Mesenchymal stem cell (in vitro differentiated cells and primary cell): ENCODE data around the gene CIT.

ENCODE experiments used
- DNase-seq: peaks from one replicate; pipeline ENCODE4 v3.0.0-alpha.2; 2013
- H2AFZ ChIP-seq: one replicate; pipeline ENCODE4 v1.6.1; 2013; ENCODE audit warnings: low read depth, mild to moderate bottlenecking, control low read depth, inconsistent platforms, low read length, moderate library complexity
- H2AK5ac ChIP-seq: 2 replicates; pipeline ENCODE4 v1.6.1; 2013; ENCODE audit warnings: low read length, moderate library complexity, mild to moderate bottlenecking, inconsistent platforms; ENCODE audit not compliant: severe bottlenecking
- H2BK120ac ChIP-seq: one replicate; pipeline ENCODE4 v1.6.1; 2013; ENCODE audit warnings: low read depth, mild to moderate bottlenecking, inconsistent platforms, low read length, moderate library complexity
- H2BK12ac ChIP-seq, 2 experiments: one replicate each; pipeline ENCODE4 v1.6.1; 2013; ENCODE audit warnings: inconsistent platforms in 2 of 2, low read length in 2 of 2, mild to moderate bottlenecking in 2 of 2, moderate library complexity in 2 of 2, control low read depth in 1 of 2
- H2BK15ac ChIP-seq: one replicate; pipeline ENCODE4 v1.6.1; 2013; ENCODE audit warnings: mild to moderate bottlenecking, low read depth, inconsistent platforms; ENCODE audit not compliant: poor library complexity, severe bottlenecking
- H2BK5ac ChIP-seq: 2 replicates; pipeline ENCODE4 v1.6.1; 2013; ENCODE audit warnings: low read depth, mild to moderate bottlenecking, low read length, control low read depth, inconsistent platforms; ENCODE audit not compliant: poor library complexity, severe bottlenecking
- H3K14ac ChIP-seq, 2 experiments: one replicate each; pipeline ENCODE4 v1.6.1; 2013; ENCODE audit warnings: inconsistent platforms in 2 of 2, low read length in 2 of 2, control low read depth in 1 of 2, mild to moderate bottlenecking in 1 of 2, moderate library complexity in 1 of 2
- H3K18ac ChIP-seq, 2 experiments: one replicate each; pipeline ENCODE4 v1.6.1; 2013; ENCODE audit warnings: inconsistent platforms in 2 of 2, low read length in 2 of 2, control low read depth in 1 of 2, low read depth in 1 of 2, mild to moderate bottlenecking in 1 of 2
- H3K23ac ChIP-seq, 2 experiments: one replicate each; pipeline ENCODE4 v1.6.1; 2013; ENCODE audit warnings: inconsistent platforms in 2 of 2, low read length in 2 of 2, mild to moderate bottlenecking in 2 of 2, moderate library complexity in 2 of 2, control low read depth in 1 of 2
- H3K27ac ChIP-seq: 2 replicates; pipeline ENCODE4 v1.5.1; 2013; ENCODE audit warnings: mild to moderate bottlenecking, moderate library complexity, low read length, control low read depth, inconsistent platforms; ENCODE audit not compliant: poor library complexity, severe bottlenecking
- H3K27me3 ChIP-seq, 2 experiments: 2 replicates each; pipeline versions ENCODE4 v1.6.1 to v1.7.0; 2013; ENCODE audit warnings: low read length in 2 of 2, mild to moderate bottlenecking in 2 of 2, moderate library complexity in 2 of 2, control low read depth in 1 of 2, inconsistent platforms in 1 of 2; ENCODE audit not compliant: control insufficient read depth in 1 of 2, insufficient read depth in 1 of 2
- H3K36me3 ChIP-seq, 2 experiments: 2 replicates each; pipeline versions ENCODE4 v1.6.1 to v1.7.0; 2013; ENCODE audit warnings: low read length in 2 of 2, control low read depth in 1 of 2, inconsistent platforms in 1 of 2, low read depth in 1 of 2, mild to moderate bottlenecking in 1 of 2; ENCODE audit not compliant: insufficient read depth in 2 of 2, control insufficient read depth in 1 of 2
- H3K4ac ChIP-seq, 2 experiments: one replicate each; pipeline ENCODE4 v1.6.1; 2013; ENCODE audit warnings: inconsistent platforms in 2 of 2, low read length in 2 of 2, mild to moderate bottlenecking in 2 of 2, moderate library complexity in 2 of 2, control low read depth in 1 of 2, low read depth in 1 of 2
- H3K4me1 ChIP-seq: 2 replicates; pipeline ENCODE4 v1.6.1; 2013; ENCODE audit warnings: low read depth, low read length, control low read depth; ENCODE audit not compliant: control insufficient read depth, insufficient read depth
- H3K4me2 ChIP-seq: 2 replicates; pipeline ENCODE4 v1.6.1; 2013; ENCODE audit warnings: low read length, mild to moderate bottlenecking, inconsistent platforms; ENCODE audit not compliant: poor library complexity, severe bottlenecking
- H3K4me3 ChIP-seq, 2 experiments: 2 replicates each; pipeline versions ENCODE4 v1.5.1 to v1.7.0; 2013; ENCODE audit warnings: low read length in 2 of 2, mild to moderate bottlenecking in 2 of 2, control low read depth in 1 of 2, low read depth in 1 of 2; ENCODE audit not compliant: insufficient read depth in 1 of 2
- H3K79me1 ChIP-seq: replicated peaks from 2 replicates; pipeline ENCODE4 v1.6.1; 2013; ENCODE audit warnings: mild to moderate bottlenecking, control low read depth, low read length, inconsistent platforms; ENCODE audit not compliant: poor library complexity, severe bottlenecking
- H3K9ac ChIP-seq: 2 replicates; pipeline ENCODE4 v1.7.0; 2013; ENCODE audit warnings: mild to moderate bottlenecking, low read length, moderate library complexity
- H3K9me3 ChIP-seq: 2 replicates; pipeline ENCODE4 v1.7.0; 2013; ENCODE audit warnings: mild to moderate bottlenecking, low read length; ENCODE audit not compliant: control insufficient read depth
- H4K8ac ChIP-seq: one replicate; pipeline ENCODE4 v1.6.1; 2013; ENCODE audit warnings: inconsistent platforms, mild to moderate bottlenecking, low read length, moderate library complexity
- H4K91ac ChIP-seq: one replicate; pipeline ENCODE4 v1.6.1; 2013; ENCODE audit warnings: mild to moderate bottlenecking, low read length, inconsistent platforms
- WGBS: methylation state at CpG from one replicate; pipeline ENCODE4 v1.1.7; 2013; ENCODE audit warnings: mixed read lengths; 5-methylcytosine and 5-hydroxymethylcytosine counted together

The CIT gene

GRCh38 chr12:119676022-119676421, 201.1 kb downstream of the CIT start:
- no peak for DNase-seq
- no peak overlapping the region for H3K14ac ChIP-seq
- H3K27ac ChIP-seq = no peak overlapping the region
- H3K23ac ChIP-seq = no peak overlapping the region
- H2BK5ac ChIP-seq = no peak overlapping the region
- H3K4ac ChIP-seq = no peak overlapping the region
- H4K91ac ChIP-seq = no peak overlapping the region
- H3K4me1 ChIP-seq = peaks cover 5% of the 10 kb centered on the region
- H3K79me1 ChIP-seq = peaks cover 40% of the 10 kb centered on the region
- no peak overlapping the region for H3K4me3 ChIP-seq
- WGBS = 98% methylated on average over 9 of the region's 9 CpGs
- H3K9me3 ChIP-seq = no peaks in the 10 kb centered on the region
- no peak overlapping the region for H3K9ac ChIP-seq
- H4K8ac ChIP-seq = no peak overlapping the region
- H2BK15ac ChIP-seq = no peak overlapping the region
- no peaks in the 10 kb centered on the region for H3K27me3 ChIP-seq
- peaks cover 62 to 97% of the 10 kb centered on the region in 2 experiments for H3K36me3 ChIP-seq
- H2BK120ac ChIP-seq = no peak overlapping the region
- no peak overlapping the region for H2BK12ac ChIP-seq
- H3K4me2 ChIP-seq = no peak overlapping the region
- no peak overlapping the region for H3K18ac ChIP-seq
- H2AK5ac ChIP-seq = no peak overlapping the region
- H2AFZ ChIP-seq = no peak overlapping the region

GRCh38 chr12:119674560-119674959, 202.6 kb downstream of the CIT start:
- Histone ChIP-seq H2BK15ac (no peak overlapping the region), H2BK5ac (no peak overlapping the region), H2BK120ac (no peak overlapping the region), H3K4me2 (no peak overlapping the region), H3K18ac (no peak overlapping the region), H3K4me3 (no peak overlapping the region), H3K9me3 (no peaks in the 10 kb centered on the region), H3K36me3 (peaks cover 49 to 87% of the 10 kb centered on the region in 2 experiments), H4K91ac (no peak overlapping the region), H3K14ac (no peak overlapping the region), H3K9ac (no peak overlapping the region), H3K27ac (no peak overlapping the region), H3K23ac (no peak overlapping the region), H4K8ac (no peak overlapping the region), H3K4ac (no peak overlapping the region), H2BK12ac (no peak overlapping the region), H3K4me1 (peaks cover 6% of the 10 kb centered on the region), H3K79me1 (peaks cover 35% of the 10 kb centered on the region), H3K27me3 (no peaks in the 10 kb centered on the region), H2AFZ (no peak overlapping the region), H2AK5ac (no peak overlapping the region)
- no peak for DNase-seq
- 97% methylated on average over 4 of the region's 4 CpGs for WGBS

GRCh38 chr12:119673634-119674033, 203.5 kb downstream of the CIT start:
- Histone ChIP-seq H3K9me3 (no peaks in the 10 kb centered on the region), H3K23ac (no peak overlapping the region), H3K4me3 (no peak overlapping the region), H2BK15ac (no peak overlapping the region), H3K14ac (no peak overlapping the region), H2AK5ac (no peak overlapping the region), H3K27ac (no peak overlapping the region), H3K27me3 (no peaks in the 10 kb centered on the region), H3K4me2 (no peak overlapping the region), H2BK120ac (no peak overlapping the region), H3K18ac (no peak overlapping the region), H3K4me1 (peaks cover 8% of the 10 kb centered on the region), H2BK5ac (no peak overlapping the region), H2AFZ (no peak overlapping the region), H3K36me3 (peaks cover 43 to 77% of the 10 kb centered on the region in 2 experiments), H3K4ac (no peak overlapping the region), H3K9ac (no peak overlapping the region), H4K8ac (no peak overlapping the region), H3K79me1 (peaks cover 32% of the 10 kb centered on the region), H2BK12ac (no peak overlapping the region), H4K91ac (no peak overlapping the region)
- WGBS = 93% methylated on average over 7 of the region's 7 CpGs
- no peak for DNase-seq

- no peak overlapping the region for H3K14ac ChIP-seq
- H3K4me1 ChIP-seq = peaks cover 8% of the 10 kb centered on the region
- H2BK120ac ChIP-seq = no peak overlapping the region
- H3K36me3 ChIP-seq = peaks cover 36 to 65% of the 10 kb centered on the region in 2 experiments
- DNase-seq = no peak
- H4K8ac ChIP-seq = no peak overlapping the region
- peaks cover 27% of the 10 kb centered on the region for H3K79me1 ChIP-seq
- H3K4me3 ChIP-seq = no peak overlapping the region
- H4K91ac ChIP-seq = no peak overlapping the region
- no peak overlapping the region for H3K9ac ChIP-seq
- no peak overlapping the region for H3K18ac ChIP-seq
- no peak overlapping the region for H2BK15ac ChIP-seq
- H3K4me2 ChIP-seq = no peak overlapping the region
- H2BK5ac ChIP-seq = no peak overlapping the region
- H3K27ac ChIP-seq = no peak overlapping the region
- no peaks in the 10 kb centered on the region for H3K9me3 ChIP-seq
- no peak overlapping the region for H3K23ac ChIP-seq
- H2BK12ac ChIP-seq = no peak overlapping the region
- H2AFZ ChIP-seq = no peak overlapping the region
- 96% methylated on average over 2 of the region's 8 CpGs for WGBS
- H2AK5ac ChIP-seq = no peak overlapping the region
- no peaks in the 10 kb centered on the region for H3K27me3 ChIP-seq
- H3K4ac ChIP-seq = no peak overlapping the region
Measured at GRCh38 chr12:119672194-119672593, 204.9 kb downstream of the CIT start.
